Central memory CD8-positive, alpha-beta T cell (primary cell): Measurements from ENCODE around the gene TXNL1.
"Not testable (repeated sequence)": the region's sequence is repeated elsewhere in the genome, so short reads cannot be mapped to it uniquely, and the experiment has no call there.

Source experiments
- ATAC-seq: fragments of 150-1000 bp; cut with Tn5 transposase; replicated peaks from 2 replicates; pipeline ENCODE4 v1.10.0; 2022; ENCODE audit warnings: mild to moderate bottlenecking, moderate FRiP score, moderate number of reproducible peaks; ENCODE audit not compliant: poor library complexity, severe bottlenecking; ENCODE audit errors: extremely low read depth
- DNase-seq, 2 donors: peaks; one replicate each; pipeline ENCODE4 v3.0.0; 2021; ENCODE audit warnings: low spot score in 2 of 2
- H3K27ac Mint-ChIP-seq: one replicate; pipeline ENCODE4 v1.8.0; 2022; ENCODE audit warnings: low read depth, mild to moderate bottlenecking, moderate library complexity, mixed read lengths
- H3K27me3 Mint-ChIP-seq: one replicate; pipeline ENCODE4 v1.8.0; 2022; ENCODE audit warnings: mixed read lengths
- H3K36me3 Mint-ChIP-seq: one replicate; pipeline ENCODE4 v1.8.0; 2022; ENCODE audit warnings: mild to moderate bottlenecking, moderate library complexity, mixed read lengths; ENCODE audit not compliant: insufficient read depth
- H3K4me1 Mint-ChIP-seq: one replicate; pipeline ENCODE4 v1.8.0; 2022; ENCODE audit warnings: mixed read lengths
- H3K4me3 Mint-ChIP-seq: one replicate; pipeline ENCODE4 v1.8.0; 2022; ENCODE audit warnings: mild to moderate bottlenecking, moderate library complexity, mixed read lengths
- H3K9me3 Mint-ChIP-seq: one replicate; pipeline ENCODE4 v1.8.0; 2022; ENCODE audit warnings: mixed read lengths

Gene TXNL1

GRCh38 chr18:56576826-56577573 is 61.4 kb downstream of the TXNL1 start:
- Mint-ChIP-seq H3K4me1 (no peaks in the 10 kb centered on the region), H3K36me3 (no peaks in the 10 kb centered on the region), H3K9me3 (no peaks in the 10 kb centered on the region), H3K27me3 (peaks cover 57% of the 10 kb centered on the region), H3K4me3 (no peak overlapping the region), H3K27ac (no peak overlapping the region)
- ATAC-seq (no peak), DNase-seq (no peak)

GRCh38 chr18:56575819-56576663 is 62.4 kb downstream of the TXNL1 start:
- no peak for DNase-seq
- Mint-ChIP-seq H3K4me1 (no peaks in the 10 kb centered on the region), H3K4me3 (no peak overlapping the region), H3K36me3 (no peaks in the 10 kb centered on the region), H3K9me3 (no peaks in the 10 kb centered on the region), H3K27me3 (peaks cover 61% of the 10 kb centered on the region), H3K27ac (no peak overlapping the region)
- ATAC-seq, result no peak

DNA sequence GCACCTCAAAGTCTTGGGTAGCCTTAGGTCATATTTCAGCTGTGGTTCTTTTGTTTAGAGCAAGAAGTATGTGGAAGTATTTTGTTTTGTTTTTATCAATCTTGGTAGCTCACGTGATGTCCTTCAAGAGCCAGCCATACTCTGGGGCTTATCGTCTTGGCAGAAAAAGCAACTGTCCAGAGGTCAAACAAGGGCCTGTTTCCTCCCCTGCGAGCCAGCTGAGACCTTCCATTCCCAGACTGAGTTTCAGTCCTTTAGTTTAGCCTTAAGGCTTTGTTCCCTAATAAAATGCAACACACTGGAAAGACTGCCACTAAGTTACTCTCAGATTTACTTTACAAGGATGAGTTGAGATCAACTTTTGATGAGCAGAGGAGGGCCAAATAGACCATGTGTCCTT is 63.5 kb downstream of the TXNL1 start:
- H3K9me3 Mint-ChIP-seq, result no peaks in the 10 kb centered on the region
- no peak overlapping the region for H3K4me3 Mint-ChIP-seq
- ATAC-seq, result no peak
- no peaks in the 10 kb centered on the region for H3K4me1 Mint-ChIP-seq
- H3K27me3 Mint-ChIP-seq, result peaks cover 59% of the 10 kb centered on the region
- H3K27ac Mint-ChIP-seq, result no peak overlapping the region
- no peak for DNase-seq
- H3K36me3 Mint-ChIP-seq, result no peaks in the 10 kb centered on the region

DNA sequence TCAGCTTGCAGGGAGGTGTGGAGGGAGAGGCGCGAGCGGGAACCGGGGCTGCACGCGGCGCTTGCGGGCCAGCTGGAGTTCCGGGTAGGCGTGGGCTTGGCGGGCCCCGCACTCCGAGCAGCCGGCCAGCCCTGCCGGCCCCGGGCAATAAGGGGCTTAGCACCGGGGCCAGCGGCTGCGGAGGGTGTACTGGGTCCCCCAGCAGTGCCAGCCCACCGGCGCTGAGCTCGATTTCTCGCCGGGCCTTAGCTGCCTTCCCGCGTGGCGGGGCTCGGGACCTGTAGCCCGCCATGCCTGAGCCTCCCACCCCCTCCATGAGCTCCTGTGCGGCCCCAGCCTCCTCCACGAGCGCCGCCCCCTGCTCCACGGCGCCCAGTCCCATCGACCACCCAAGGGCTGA is 66.1 kb downstream of the TXNL1 start:
- peaks cover 39% of the 10 kb centered on the region for H3K27me3 Mint-ChIP-seq
- H3K4me1 Mint-ChIP-seq, H3K27ac Mint-ChIP-seq, ATAC-seq, H3K9me3 Mint-ChIP-seq, H3K4me3 Mint-ChIP-seq, H3K36me3 Mint-ChIP-seq, DNase-seq: not testable (repeated sequence)

GRCh38 chr18:56570978-56571377 is 67.4 kb downstream of the TXNL1 start:
- H3K36me3 Mint-ChIP-seq, result no peaks in the 10 kb centered on the region

GRCh38 chr18:56569416-56569815 is 69.0 kb downstream of the TXNL1 start:
- Mint-ChIP-seq H3K27me3 (peaks cover 20% of the 10 kb centered on the region), H3K9me3 (no peaks in the 10 kb centered on the region), H3K36me3 (peaks cover 2% of the 10 kb centered on the region), H3K27ac (no peak overlapping the region), H3K4me3 (no peak overlapping the region), H3K4me1 (no peaks in the 10 kb centered on the region)
- DNase-seq, result no peak
- no peak for ATAC-seq

More at GRCh38 chr18:56570978-56571377, 67.4 kb downstream of the TXNL1 start:
- DNase-seq, result no peak
- peaks cover 26% of the 10 kb centered on the region for H3K27me3 Mint-ChIP-seq
- no peak overlapping the region for H3K4me3 Mint-ChIP-seq
- no peaks in the 10 kb centered on the region for H3K4me1 Mint-ChIP-seq
- no peaks in the 10 kb centered on the region for H3K9me3 Mint-ChIP-seq
- no peak for ATAC-seq
- no peak overlapping the region for H3K27ac Mint-ChIP-seq

GRCh38 chr18:56568986-56569385 is 69.4 kb downstream of the TXNL1 start:
- H3K4me3 Mint-ChIP-seq, result no peak overlapping the region
- H3K36me3 Mint-ChIP-seq, result peaks cover 2% of the 10 kb centered on the region
- ATAC-seq (no peak), DNase-seq (no peak)
- H3K4me1 Mint-ChIP-seq, result no peaks in the 10 kb centered on the region
- no peak overlapping the region for H3K27ac Mint-ChIP-seq
- H3K27me3 Mint-ChIP-seq, result peaks cover 20% of the 10 kb centered on the region
- H3K9me3 Mint-ChIP-seq, result no peaks in the 10 kb centered on the region

DNA sequence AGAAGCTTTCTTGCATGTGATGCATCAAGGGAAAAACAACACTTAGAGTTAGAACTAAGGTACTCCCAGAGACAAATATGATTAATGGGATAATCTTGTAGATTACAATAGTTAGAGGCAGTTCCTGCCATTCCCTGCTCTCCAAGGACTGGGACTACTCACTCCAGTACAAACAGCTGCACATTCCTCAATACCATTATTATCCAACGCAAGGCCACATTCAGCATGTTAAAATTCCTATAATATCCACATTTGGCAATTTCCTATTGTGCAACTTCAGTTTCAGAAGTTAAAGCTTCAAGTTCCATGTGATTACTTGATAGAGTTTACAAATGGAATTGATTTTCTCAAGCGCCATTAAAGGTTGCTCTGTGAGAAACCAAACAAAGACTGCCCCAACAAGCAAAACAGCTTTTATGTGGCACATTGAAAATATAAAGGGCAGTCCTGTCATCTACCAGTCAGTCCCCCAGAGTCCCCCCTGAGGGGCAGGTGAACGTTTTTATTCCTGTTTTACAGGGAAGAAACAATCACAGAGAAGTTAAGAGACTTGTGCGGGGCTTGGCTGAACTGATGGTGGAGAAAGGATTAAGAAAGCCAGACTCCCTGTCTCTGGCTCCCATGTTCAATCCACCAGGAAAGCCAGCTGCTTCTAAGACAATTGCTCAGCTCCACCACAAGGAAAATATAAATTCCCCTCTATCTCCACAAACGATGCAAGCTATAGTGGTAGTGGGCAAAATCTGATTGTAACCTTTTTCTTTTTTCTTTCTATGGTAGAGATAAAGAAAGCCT is 72.6 kb downstream of the TXNL1 start:
- Mint-ChIP-seq H3K36me3 (peaks cover 2% of the 10 kb centered on the region), H3K27ac (no peak overlapping the region), H3K9me3 (no peaks in the 10 kb centered on the region), H3K4me1 (no peaks in the 10 kb centered on the region), H3K27me3 (peaks cover 8% of the 10 kb centered on the region), H3K4me3 (no peak overlapping the region)
- no peak for DNase-seq
- ATAC-seq, result no peak

- Mint-ChIP-seq H3K4me1 (no peaks in the 10 kb centered on the region), H3K4me3 (no peak overlapping the region), H3K27me3 (peaks cover 13% of the 10 kb centered on the region), H3K27ac (no peak overlapping the region), H3K36me3 (peaks cover 2% of the 10 kb centered on the region), H3K9me3 (no peaks in the 10 kb centered on the region)
- DNase-seq (no peak), ATAC-seq (no peak)
Measured at GRCh38 chr18:56565046-56565445, 73.3 kb downstream of the TXNL1 start.

DNA sequence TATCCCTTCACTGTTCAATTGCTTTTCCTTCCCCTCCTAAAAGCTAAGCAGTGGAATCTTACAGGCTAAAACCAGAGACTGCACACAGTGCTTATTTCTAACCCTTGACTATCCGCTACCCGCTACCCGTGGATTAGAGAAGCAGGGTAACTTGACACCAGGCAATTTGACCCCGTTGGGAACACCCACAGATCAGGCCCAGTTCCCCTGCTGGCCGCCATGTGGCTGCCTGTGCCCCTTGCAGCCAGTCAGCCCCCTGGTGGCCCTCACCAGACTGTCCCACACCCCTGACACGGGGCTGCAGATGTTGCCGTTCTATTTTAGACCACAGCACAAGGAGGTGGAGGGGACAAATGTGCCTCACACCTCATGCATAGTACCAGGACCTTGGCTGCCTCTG is 74.8 kb downstream of the TXNL1 start:
- ATAC-seq (no peak), DNase-seq (no peak)
- Mint-ChIP-seq H3K27me3 (peaks cover 28% of the 10 kb centered on the region), H3K4me1 (no peaks in the 10 kb centered on the region), H3K4me3 (no peak overlapping the region), H3K9me3 (no peaks in the 10 kb centered on the region), H3K36me3 (peaks cover 2% of the 10 kb centered on the region), H3K27ac (no peak overlapping the region)

DNA sequence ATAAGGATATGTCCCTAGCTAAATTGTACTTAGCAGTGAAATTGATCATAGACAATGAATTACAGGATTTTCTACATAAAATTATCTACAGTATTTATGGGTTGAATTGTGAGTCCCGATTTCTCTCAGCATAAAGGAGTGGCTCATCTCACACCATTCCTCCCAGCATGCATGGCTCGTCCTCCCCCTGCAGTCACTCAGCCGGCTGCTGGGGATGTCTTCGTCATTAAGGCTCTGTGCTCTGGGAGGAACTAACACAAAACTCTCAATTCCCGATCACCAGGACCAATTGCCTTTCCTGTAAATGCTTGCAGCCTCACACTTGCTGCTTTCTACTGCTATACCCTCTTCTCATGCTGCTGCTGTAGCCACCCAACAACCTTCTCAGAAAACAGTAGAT is 75.9 kb downstream of the TXNL1 start:
- DNase-seq (no peak), ATAC-seq (no peak)
- H3K4me3 Mint-ChIP-seq, result no peak overlapping the region
- no peak overlapping the region for H3K27ac Mint-ChIP-seq
- no peaks in the 10 kb centered on the region for H3K4me1 Mint-ChIP-seq
- no peaks in the 10 kb centered on the region for H3K9me3 Mint-ChIP-seq
- H3K27me3 Mint-ChIP-seq, result peaks cover 37% of the 10 kb centered on the region
- peaks cover 2% of the 10 kb centered on the region for H3K36me3 Mint-ChIP-seq

- no peaks in the 10 kb centered on the region for H3K9me3 Mint-ChIP-seq
- no peaks in the 10 kb centered on the region for H3K4me1 Mint-ChIP-seq
- no peak overlapping the region for H3K4me3 Mint-ChIP-seq
- H3K36me3 Mint-ChIP-seq, result peaks cover 2% of the 10 kb centered on the region
- H3K27me3 Mint-ChIP-seq, result peaks cover 44% of the 10 kb centered on the region
- H3K27ac Mint-ChIP-seq, result no peak overlapping the region
- DNase-seq (no peak), ATAC-seq (no peak)
Measured at GRCh38 chr18:56560992-56561391, 77.4 kb downstream of the TXNL1 start.
